HG03135 (cell line): ENCODE data around the gene ZFYVE28.
"Not testable (repeated sequence)": the region's sequence is repeated elsewhere in the genome, so short reads cannot be mapped to it uniquely, and the experiment has no call there.

Source experiments
- ATAC-seq: cut with Tn5 transposase; IDR thresholded peaks from one replicate; pipeline ENCODE4 v1.9.1; 2021; ENCODE audit warnings: mild to moderate bottlenecking, moderate library complexity; ENCODE audit not compliant: unreplicated experiment

ZFYVE28 gene

GRCh38 chr4:2231082-2231481, 187.4 kb downstream of the ZFYVE28 start:
- no peak for ATAC-seq

DNA sequence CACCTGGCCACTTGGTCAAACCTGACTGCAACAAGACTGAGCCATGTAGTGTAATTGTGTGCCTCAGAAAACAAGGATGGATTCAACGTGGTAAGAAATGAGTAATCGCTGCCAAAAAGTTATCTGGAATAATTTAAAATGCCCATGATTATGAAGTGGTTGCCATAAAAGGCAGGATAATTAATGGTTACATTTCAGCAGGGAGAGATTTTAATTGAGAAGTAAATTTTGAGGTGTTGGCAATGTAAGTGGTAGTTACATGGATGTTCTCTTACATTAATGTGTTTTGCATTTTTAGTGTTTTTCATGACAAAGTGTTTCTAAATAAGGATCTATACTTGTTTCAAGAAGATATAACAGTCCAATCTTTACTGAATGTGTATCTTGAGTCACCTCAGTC, 192.2 kb downstream of the ZFYVE28 start:
- no peak for ATAC-seq

DNA sequence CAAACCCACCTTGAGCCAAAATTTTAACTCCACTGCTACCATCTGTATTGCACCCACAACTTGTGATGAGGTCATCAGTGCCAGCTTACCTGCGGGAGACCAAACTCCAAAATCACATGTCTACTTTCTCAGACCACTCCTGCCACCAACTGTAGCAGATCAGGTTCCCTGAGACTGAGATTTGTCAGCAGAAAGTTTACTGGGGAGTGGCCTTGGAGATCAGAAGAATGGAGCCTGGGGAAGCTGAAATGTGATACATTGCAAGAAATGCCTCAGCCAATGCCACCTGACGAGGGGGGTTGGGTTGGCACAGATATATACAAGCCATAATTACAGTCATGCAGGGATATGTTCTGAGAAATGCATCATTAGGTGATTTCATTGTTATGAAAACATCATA, 195.6 kb downstream of the ZFYVE28 start:
- no peak for ATAC-seq

- not testable (repeated sequence) for ATAC-seq
Observed at GRCh38 chr4:2221378-2221777, 197.1 kb downstream of the ZFYVE28 start.

- ATAC-seq: peak; percentile 62
Observed at GRCh38 chr4:2220016-2220630, 198.3 kb downstream of the ZFYVE28 start.
